NCI-H446 treated with DMSO at 0.1 percent for 48 hours (cell line): ENCODE data around the gene NINJ2.

Experiments used
- DNase-seq: peaks from one replicate; lab custom pipeline; 2025; lab: John Stamatoyannopoulos, UW

NINJ2 gene

DNA sequence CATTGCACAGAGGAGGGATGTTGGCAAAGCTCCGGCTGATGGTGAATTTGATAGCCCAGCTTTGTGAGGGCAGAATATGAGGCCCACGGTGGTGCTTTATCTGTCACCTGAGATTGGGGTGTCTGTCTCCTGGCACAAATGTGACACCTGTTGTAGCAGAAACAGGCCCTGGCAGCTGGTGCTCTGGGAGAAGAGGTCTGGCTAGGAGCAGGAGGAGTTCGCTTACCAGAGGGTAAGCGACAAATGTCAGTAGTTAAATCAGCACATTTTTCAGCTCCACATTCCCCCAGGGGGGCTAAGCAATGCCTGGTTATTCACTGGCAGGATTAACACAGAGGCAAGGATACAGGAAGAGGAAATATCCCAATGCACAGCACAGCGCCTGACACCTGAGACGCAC, 132.4 kb downstream of the NINJ2 start:
- DNase-seq, result no peak

GRCh38 chr12:530308-530707, 132.9 kb downstream of the NINJ2 start:
- DNase-seq, result peak; percentile 26

DNA sequence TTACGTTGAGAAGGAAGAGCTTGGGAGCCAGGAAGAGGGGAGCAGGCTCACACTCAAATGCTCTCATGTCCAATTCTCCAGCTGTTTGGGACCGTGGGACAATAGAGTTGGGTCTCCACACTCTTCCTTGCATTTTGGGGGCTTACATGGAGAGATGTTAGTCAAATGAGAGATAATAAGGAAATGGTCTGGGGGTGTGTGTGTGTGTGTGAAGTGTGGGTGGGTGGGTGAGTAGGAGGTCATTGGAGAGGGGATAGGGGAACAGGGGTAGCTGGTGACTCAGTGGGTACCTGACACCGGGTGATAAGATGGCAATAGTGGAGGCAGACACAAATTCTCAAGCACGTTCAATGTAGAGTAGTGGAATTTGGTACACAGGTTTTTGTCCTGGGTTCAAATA, 135.5 kb downstream of the NINJ2 start:
- DNase-seq, result no peak

- DNase-seq, result no peak
Observed at GRCh38 chr12:527241-527640, 136.0 kb downstream of the NINJ2 start.

DNA sequence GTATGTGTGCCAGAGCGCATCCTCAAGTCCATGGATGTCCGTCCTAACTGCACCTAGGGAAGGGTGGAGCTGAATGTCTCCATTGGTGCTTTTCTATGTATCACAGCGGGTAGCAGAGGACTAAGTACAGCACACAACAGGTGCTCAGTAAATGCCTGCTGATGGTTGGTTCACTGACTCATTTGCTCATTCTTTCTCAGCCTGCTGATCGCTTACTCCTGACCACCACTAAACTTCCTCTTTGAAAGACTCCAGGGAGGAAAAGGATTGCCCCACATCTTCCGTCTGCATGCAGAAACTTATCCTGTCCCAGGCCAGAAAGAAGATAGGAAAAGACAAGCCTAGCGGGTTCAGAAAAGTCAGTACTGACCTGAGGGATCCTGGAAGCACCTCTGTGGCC, 137.2 kb downstream of the NINJ2 start:
- no peak for DNase-seq

- no peak for DNase-seq
Observed at GRCh38 chr12:524167-524951, 138.9 kb downstream of the NINJ2 start.

DNA sequence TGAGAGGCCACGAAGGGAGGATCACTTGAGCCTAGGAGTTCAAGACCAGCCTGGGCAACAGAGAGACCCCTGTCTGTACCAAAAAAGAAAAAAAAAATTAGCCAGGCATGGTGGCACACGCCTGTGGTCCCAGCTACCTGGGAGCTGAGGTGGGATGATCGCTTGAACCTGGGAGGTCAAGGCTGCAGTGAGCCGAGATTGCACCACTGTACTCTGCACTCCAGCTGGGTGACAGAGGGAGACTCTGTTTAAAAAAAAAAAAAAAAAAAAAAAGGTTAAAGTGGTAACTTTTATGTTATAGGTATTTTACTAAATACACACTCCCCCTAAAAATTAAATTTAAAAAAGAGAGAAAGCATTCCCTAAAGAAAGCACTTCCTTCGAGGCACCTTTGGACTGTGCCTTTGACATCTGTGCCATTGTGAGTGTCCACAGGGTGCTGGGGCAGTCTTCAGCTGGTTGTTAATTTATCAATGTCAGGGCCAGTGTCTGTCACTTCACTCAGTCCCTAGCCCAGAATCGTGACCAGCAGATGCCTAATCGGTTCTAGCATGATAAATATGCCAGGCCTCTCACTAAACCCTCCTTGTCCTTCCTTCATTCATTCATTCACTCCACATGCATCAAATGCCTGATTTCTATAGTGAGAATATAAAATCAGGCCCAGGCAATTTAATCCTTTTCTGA, 140.4 kb downstream of the NINJ2 start:
- no peak for DNase-seq

- DNase-seq, result no peak
Observed at GRCh38 chr12:520119-520518, 143.1 kb downstream of the NINJ2 start.

DNA sequence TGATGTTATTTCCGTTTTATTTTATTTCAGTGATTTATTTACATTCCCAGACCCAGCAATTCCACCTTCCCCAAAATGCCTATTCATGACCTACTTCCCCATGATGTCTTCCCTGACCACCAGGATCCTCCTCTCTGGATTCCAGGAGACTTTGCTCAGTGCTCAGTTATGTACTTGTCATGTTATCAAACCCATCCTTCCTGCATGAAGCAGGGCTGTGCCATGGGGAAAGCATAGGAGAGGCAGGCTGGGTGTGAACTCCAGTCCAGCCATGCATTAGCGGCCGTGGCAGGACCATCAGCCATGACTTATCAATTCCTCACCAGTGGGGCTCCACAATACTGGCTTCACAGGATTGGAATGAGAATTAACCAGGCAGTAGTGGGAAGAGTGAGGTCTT, 145.7 kb downstream of the NINJ2 start:
- DNase-seq, result no peak
